Measurements from ENCODE around the gene USF1. TPM values are rescaled to one million over a fixed set of nuclear protein-coding genes. Genes with fewer than 3 reads are reported as not detected.

The USF1 gene
- total RNA-seq, 1 experiment from 2014 or later, result 59.2 TPM

- no peak overlapping the region for H3K4ac ChIP-seq (ENCODE audit: low read depth, low read length)
- no peak overlapping the region for H3K4me3 Mint-ChIP-seq
- H2BK20ac ChIP-seq (ENCODE audit: low read depth, low read length, poor library complexity, severe bottlenecking), result no peak overlapping the region
- no peak overlapping the region for H3K14ac ChIP-seq (ENCODE audit: insufficient read depth, low read length)
- H3K23me2 ChIP-seq (ENCODE audit: insufficient read length, low read depth, low read length, poor library complexity, severe bottlenecking), result no peaks in the 10 kb centered on the region
- no peak overlapping the region for H3K27ac ChIP-seq (ENCODE audit: insufficient read length, low read depth, low read length)
- no peak for DNase-seq
- no peak overlapping the region for H3K4me2 ChIP-seq (ENCODE audit: insufficient read depth, insufficient read length, low read length)
- no peaks in the 10 kb centered on the region for H3K36me3 Mint-ChIP-seq (ENCODE audit: insufficient read depth in 1 of 3, low read depth in 3 of 3)
- H3K9ac ChIP-seq (ENCODE audit: extremely low read depth, insufficient read length, low read length), result no peak overlapping the region
- H3K79me1 ChIP-seq (ENCODE audit: insufficient read depth, low read depth, low read length, poor library complexity, severe bottlenecking), result no peaks in the 10 kb centered on the region
- H2BK15ac ChIP-seq (ENCODE audit: low read depth, low read length), result no peak overlapping the region
- TF ChIP-seq, protein P1, sequence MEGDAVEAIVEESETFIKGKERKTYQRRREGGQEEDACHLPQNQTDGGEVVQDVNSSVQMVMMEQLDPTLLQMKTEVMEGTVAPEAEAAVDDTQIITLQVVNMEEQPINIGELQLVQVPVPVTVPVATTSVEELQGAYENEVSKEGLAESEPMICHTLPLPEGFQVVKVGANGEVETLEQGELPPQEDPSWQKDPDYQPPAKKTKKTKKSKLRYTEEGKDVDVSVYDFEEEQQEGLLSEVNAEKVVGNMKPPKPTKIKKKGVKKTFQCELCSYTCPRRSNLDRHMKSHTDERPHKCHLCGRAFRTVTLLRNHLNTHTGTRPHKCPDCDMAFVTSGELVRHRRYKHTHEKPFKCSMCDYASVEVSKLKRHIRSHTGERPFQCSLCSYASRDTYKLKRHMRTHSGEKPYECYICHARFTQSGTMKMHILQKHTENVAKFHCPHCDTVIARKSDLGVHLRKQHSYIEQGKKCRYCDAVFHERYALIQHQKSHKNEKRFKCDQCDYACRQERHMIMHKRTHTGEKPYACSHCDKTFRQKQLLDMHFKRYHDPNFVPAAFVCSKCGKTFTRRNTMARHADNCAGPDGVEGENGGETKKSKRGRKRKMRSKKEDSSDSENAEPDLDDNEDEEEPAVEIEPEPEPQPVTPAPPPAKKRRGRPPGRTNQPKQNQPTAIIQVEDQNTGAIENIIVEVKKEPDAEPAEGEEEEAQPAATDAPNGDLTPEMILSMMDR (conservative IDR thresholded peaks at IDR 0.05), result no peak
- H2AFZ ChIP-seq (ENCODE audit: low read length), result no peak overlapping the region
- H3K27me3 ChIP-seq (ENCODE audit: insufficient read depth, low read length), result no peaks in the 10 kb centered on the region
- H4K91ac ChIP-seq (ENCODE audit: insufficient read length, low read depth, low read length), result no peak overlapping the region
- no peaks in the 10 kb centered on the region for H3K4me1 ChIP-seq (ENCODE audit: insufficient read depth, low read length)
- H3K27ac Mint-ChIP-seq, result peak overlapping the region in 1 of 3 experiments; percentile 79; a peak in 1 of 7 replicates
- no peaks in the 10 kb centered on the region for H3K79me2 ChIP-seq (ENCODE audit: insufficient read depth, low read length)
- H3K9me3 Mint-ChIP-seq, result no peaks in the 10 kb centered on the region
- no peaks in the 10 kb centered on the region for H4K20me1 ChIP-seq (ENCODE audit: control insufficient read depth, insufficient read depth, insufficient read length)
- no peak overlapping the region for H3K23ac ChIP-seq (ENCODE audit: insufficient read length, low read depth, low read length)
- no peak overlapping the region for H3K56ac ChIP-seq (ENCODE audit: insufficient read length, low read depth, low read length)
- no peak overlapping the region for H2BK5ac ChIP-seq (ENCODE audit: insufficient read length, low read length)
- peaks cover 55 to 56% of the 10 kb centered on the region in 2 experiments for H3K4me1 Mint-ChIP-seq
- H2BK12ac ChIP-seq (ENCODE audit: insufficient read length, low read depth, low read length), result no peak overlapping the region
- H3K9me3 ChIP-seq (ENCODE audit: control insufficient read depth, low read depth, low read length), result no peaks in the 10 kb centered on the region
- no peak overlapping the region for H4K5ac ChIP-seq (ENCODE audit: insufficient read length, low read depth, low read length)
- H3K18ac ChIP-seq (ENCODE audit: insufficient read length, low read depth, low read length), result no peak overlapping the region
- H2BK120ac ChIP-seq (ENCODE audit: low read depth, low read length, poor library complexity, severe bottlenecking), result no peak overlapping the region
- no CpG with 5 or more reads among the region's 2 CpGs for WGBS (ENCODE audit: extremely low coverage, insufficient read length, low lambda C conversion rate)
- no peak overlapping the region for H3T11ph ChIP-seq (ENCODE audit: low read length)
- no peak overlapping the region for H2AK5ac ChIP-seq (ENCODE audit: insufficient read length, low read length)
- no peaks in the 10 kb centered on the region for H3K27me3 Mint-ChIP-seq (ENCODE audit: low read depth)
- no peak overlapping the region for H4K8ac ChIP-seq (replicated peaks; ENCODE audit: insufficient read length, low read depth, low read length)
Observed at GRCh38 chr1:161085165-161085564, 39.4 kb upstream of the USF1 start.
